ENCODE results near the gene SSR1.
"Not testable (repeated sequence)": the region's sequence is repeated elsewhere in the genome, so short reads cannot be mapped to it uniquely, and the experiment has no call there.

Gene SSR1

DNA sequence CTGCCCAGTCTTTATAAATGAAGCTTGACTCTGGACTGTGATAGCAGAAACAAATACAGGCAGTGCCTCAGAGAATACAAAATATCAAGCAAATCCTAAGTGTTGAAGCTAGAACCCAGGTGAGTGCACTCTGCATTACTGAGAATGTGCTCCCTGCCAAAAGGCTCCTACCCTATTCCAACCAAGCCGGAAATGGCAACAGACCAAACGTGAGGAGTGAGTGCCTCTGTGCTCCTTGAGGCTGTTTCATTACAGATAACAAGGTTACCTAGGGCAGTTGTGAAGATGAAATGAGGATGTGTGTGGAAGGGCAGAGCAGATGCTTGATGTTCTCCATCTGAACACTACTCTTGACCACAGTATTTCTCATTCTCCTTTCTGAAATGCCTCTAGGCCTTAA lies 29.3 kb downstream of the SSR1 start:
- in situ Hi-C loops (cut with HindIII; ENCODE audit: low sequenced_read_pairs), result loop anchor here (10.0 kb wide), 1 partner anchor 301 kb away; no protein-coding TSS in a partner anchor

DNA sequence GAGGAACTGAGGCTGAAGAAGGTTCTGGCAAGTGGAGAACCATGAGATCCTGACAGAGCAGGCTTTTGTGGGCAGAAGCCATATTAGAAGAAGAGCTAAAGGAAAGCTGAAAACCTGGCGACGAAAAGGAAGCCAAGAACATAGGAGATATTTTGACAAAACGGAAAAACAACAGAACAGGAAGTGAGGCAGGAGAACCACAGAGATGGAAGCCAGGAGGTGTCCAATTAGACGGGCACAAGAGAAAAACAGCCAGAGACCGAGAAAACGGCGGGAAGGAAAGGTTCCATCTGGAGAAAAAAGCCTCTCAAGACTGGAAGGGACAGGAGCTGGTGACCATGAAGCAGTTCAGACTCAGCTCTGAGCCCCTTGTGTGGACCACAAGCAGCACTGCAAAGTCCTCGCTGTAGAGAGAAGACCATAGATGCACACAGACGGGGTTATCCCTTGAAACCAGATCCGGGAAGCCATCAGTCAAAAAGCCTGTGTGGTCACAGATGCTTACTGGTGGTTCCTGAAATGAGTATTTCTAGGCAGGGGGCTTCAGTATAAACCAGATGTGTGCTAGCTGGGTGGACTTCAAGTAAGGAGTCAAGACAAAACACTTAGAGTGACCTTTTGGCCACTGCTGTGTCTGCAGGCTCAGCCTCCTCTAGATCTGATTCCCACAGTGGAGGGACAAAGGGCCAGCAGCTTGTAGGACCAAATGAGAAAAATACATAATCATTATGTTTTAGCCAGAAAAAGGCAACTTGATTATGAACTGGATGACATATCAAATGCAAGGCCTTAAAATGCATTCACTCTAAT lies 30.7 kb downstream of the SSR1 start:
- in situ Hi-C loops (cut with HindIII; ENCODE audit: low sequenced_read_pairs), result loop anchor here (10.0 kb wide), 1 partner anchor 302 kb away; no protein-coding TSS in a partner anchor

DNA sequence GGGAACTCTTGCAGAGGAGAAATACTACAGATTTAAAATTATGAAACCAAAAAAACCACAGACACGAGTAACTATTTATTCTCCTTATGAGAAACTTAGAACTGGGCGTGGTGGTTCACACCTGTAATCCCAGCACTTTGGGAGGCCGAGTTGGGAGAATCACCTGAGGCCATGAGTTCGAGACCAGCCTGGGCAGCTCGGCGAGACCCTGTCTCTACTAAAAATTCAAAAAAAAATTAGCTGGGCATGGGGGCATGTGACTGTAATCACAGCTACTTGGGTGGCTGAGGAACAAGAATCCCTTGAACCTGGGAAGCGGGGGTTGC lies 36.8 kb downstream of the SSR1 start:
- in situ Hi-C loops (cut with HindIII; ENCODE audit: low sequenced_read_pairs), result no loop called here

DNA sequence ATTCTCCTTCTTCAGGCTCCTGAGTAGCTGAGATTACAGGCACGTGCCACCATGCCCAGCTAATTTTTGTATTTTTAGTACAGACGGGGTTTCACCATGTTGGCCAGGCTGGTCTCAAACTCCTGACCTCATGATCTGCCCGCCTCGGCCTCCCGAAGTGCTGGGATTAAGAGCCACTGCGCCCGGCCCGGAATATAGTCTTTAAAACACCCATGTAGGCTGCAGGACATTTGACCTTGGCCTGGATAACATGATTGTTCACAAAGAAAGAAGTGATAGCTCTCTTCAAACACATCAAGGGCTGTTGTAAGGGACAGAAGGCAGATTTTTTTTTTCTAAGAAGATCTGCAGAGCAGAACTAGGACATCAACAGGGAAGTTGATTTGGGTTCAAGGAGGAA lies 38.5 kb downstream of the SSR1 start:
- in situ Hi-C loops (cut with HindIII; ENCODE audit: low sequenced_read_pairs), result not testable (repeated sequence)

DNA sequence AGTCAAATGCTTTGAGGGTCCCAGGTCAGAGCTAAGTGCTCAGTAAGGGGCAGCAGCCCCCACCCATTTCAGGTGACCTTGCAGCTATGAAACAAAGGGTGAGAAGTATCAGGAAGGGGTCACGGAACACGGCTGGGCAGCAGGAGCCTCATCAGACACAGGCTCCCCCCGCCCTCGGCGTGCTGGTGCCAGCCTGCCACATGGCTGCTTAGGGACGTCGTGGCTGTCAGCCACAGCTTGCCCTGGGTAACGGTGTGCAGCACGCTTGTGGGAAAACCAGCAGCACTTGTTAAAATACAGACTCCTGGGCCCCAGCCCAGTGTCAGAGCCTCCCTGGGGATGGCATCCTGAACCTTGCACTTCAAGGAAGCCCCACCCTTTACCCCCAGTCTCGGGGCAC lies 39.3 kb downstream of the SSR1 start:
- in situ Hi-C loops (cut with HindIII; ENCODE audit: low sequenced_read_pairs), result no loop called here

DNA sequence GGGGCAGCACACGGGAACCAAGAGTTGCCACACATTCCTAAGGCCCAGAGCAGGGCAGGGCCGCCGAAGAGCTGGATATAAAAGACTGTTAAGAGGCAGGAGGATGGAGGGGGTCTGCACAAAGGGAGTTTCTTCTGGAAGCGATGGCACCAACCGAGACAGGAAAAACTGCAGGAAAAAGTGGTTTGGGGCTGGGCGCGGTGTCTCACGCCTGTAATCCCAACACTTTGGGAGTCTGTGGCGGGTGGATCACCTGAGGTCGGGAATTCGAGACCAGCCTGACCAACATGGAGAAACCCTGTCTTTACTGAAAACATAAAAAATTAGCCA lies 41.8 kb downstream of the SSR1 start:
- in situ Hi-C loops (cut with HindIII; ENCODE audit: low sequenced_read_pairs), result no loop called here

DNA sequence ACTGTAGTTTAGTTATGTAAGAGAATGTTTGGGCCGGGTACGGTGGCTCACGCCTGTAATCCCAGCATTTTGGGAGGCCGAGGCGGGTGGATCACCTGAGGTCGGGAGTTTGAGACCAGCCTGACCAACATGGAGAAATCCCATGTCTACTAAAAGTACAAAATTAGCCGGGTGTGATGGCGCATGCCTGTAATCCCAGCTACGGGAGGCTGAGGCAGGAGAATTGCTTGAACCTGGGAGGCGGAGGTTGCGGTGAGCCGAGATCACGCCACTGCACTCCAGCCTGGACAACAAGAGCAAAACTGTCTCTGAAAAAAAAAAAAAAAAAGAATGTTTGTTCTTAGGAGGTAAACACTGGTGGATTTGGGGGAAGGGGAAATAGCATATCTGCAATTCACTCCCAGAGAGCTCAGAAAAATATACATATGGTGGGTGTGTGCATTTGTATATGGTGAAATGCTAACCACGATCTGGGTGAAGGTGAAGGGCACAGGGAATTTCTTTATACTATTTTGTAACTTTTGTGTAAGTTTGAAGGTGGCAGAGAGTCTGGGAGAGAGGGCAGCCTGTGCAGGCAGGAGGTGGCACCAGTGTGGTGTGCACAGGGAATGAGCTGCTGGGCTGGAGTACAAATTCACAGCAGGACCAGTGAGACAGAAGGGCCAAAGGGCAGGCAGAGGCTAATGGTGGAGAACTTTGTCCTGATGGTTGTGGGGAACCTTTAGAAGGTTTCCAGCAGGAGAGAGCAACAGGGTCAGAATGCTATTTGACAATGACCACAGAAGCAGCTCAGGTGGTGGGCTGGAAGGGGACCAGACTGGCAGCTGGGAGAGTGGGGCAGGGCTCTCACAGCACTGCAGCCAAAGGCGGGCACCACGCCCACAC lies 42.4 kb downstream of the SSR1 start:
- in situ Hi-C loops (cut with HindIII; ENCODE audit: low sequenced_read_pairs), result no loop called here

DNA sequence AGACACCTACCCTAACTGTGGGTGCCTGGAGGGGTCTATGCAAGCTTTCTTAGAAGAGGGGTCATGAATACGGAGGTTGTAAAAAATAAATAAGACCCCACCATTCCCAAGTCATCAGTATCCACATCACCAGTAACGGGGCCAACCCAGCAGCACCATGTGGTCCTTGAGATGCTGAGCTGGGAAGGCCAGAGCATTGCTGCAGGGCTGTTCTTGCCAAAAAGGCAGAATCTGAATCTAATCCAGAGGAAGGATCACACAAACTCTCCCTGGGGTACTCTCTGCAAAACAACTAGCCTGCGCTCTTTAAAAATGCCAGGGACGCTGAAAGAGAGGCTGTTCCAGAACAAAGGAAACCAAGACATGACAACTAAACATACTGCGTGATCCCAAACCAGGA lies 43.2 kb downstream of the SSR1 start:
- in situ Hi-C loops (cut with HindIII; ENCODE audit: low sequenced_read_pairs), result no loop called here

DNA sequence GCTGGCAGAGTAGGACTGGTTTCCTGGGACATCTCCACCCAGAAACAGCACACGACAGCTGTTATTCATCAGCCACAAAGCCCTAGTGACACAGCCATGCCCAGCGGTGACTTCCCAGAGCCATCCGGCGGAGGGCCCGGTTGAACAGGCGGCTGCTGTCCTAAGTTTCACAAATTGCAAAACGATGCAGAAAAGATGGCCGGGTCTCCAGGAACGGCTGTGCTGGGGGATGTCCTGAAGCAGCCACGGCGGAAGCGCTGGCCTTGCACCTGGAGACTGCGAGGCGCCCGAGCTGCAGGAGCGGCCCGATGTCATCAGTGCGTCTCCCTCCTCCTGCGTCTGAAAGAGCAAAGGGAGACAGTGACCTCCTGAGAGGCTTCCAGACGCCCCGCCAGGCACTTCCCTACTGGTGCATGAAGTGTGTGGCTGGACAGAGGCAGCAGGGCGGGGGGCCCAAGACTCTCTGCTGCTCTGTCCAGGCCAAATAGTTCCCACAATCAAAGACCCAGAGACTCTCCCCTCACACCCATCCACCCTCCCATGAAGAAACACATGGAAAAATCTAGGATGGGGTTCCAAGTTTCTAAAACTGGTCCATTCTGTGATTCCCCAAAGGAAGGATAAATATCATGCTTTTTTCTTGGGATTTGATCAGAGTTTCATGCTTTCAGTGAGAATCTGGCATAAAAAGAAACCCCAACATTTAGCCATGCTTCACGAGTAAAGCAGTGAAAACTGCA lies 44.0 kb downstream of the SSR1 start:
- in situ Hi-C loops (cut with HindIII; ENCODE audit: low sequenced_read_pairs), result no loop called here

DNA sequence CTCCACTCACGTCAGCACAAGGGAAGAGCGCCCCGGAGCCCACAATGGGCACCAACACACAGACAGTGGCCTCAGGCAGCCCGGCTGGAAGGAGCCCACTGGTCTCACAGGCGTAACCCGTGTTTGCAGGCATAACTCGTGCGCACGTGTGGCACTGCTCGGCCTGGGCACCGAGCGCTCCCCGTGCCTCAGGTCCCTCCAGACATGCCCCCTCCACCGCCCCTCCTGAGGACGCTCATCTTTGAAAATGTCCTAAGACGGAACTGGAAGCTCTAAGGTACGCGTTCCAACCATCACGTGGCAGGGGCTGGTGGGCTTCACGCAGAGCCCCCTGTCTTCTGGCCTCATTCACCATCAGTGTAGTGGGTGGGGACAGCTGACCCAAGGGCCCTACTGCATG lies 44.6 kb downstream of the SSR1 start:
- in situ Hi-C loops (cut with HindIII; ENCODE audit: low sequenced_read_pairs), result no loop called here

DNA sequence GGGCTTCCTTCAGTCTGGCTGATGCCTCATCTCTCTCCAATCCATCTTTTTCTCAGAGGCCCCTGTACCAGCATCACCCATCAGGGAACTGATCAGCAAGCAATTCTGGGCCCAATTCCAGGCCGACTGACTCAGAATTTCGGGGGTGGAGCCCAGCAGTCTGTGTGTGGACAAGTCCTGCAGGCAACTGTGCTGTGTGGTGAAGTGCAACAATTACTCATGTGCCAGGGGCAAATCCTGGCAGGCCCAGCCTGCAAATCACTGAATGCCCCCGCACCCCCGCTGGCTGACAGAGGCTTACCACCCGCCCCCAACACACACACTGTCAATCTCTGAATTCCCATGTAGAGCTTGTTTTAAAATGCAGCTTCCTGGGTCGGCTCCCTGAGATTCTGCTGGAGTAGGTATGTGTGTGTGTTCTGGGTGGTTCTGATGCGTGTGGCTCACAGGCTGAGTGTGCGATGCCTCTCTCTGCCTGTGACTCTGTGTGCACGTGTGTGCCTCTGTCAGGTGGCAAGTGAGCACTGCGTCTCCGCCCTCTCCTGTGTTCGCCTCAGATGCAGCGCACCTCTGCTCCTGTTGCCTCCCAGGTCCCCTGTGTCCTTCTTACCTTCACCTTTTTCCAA lies 45.4 kb downstream of the SSR1 start:
- in situ Hi-C loops (cut with HindIII; ENCODE audit: low sequenced_read_pairs), result no loop called here

DNA sequence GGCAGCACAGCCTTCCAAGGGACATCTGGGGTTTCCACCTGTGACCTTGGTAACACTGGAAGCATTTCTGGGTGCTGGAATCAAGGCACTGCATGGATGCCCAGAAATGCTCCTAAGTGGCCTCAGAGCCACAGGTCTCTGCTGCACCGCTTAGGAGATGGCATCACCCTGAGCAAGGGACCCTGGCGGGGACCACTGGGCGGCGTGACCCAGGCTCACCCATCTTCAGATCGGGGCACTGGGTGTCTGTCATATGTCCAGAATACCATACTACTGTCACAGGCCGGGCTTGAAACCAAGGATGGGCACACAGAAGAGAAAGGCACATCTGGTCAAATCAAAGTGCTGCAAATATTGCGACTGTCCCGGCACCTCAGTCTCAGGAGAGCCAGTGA lies 45.9 kb downstream of the SSR1 start:
- in situ Hi-C loops (cut with HindIII; ENCODE audit: low sequenced_read_pairs), result no loop called here

DNA sequence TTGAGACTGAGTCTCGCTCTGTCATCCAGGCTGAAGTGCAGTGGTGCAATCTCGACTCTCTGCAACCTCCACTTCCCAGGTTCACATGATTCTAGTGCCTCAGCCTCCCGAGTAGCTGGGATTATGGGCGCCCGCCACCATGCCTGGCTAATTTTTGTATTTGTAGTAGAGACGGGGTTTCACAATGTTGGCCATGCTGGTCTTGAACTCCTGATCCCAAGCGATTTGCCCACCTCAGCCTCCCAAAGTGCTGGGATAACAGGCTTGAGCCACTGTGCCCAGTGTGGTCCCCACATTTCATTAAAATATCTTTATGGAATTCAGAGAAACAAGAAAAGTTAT lies 47.6 kb downstream of the SSR1 start:
- in situ Hi-C loops (cut with HindIII; ENCODE audit: low sequenced_read_pairs), result not testable (repeated sequence)

DNA sequence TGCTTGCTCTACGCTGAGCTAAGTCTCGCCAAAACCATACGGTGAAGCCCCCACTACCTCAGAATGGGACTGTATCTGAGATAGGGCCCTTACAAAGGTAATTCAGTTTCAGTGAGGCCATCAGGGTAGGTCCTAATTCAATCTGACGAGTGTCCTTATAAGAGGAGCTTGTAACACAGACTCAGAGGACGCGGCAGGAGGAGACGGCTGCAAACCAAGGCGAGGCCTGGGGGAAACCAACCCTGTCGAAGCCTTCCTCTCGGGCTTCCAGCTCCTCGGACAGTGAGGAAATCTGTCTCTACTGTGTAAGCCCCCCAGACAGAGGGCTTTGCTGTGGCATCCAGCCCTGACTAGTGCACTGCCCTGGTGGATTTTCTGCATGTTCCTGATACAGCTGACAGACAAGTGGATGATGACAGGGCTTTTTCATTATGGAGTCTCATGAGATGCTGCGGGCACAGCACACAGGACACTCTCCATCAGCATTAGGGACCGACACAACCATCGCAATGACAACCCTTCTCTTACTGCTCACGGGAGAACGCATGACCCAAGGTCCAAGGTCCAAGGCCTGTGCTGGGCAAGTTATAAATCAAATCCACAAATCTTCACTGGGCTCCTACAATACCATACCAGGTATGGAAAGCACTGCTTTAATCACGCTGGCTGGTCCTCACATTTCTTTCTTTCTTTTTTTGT lies 48.2 kb downstream of the SSR1 start:
- in situ Hi-C loops (cut with HindIII; ENCODE audit: low sequenced_read_pairs), result no loop called here

DNA sequence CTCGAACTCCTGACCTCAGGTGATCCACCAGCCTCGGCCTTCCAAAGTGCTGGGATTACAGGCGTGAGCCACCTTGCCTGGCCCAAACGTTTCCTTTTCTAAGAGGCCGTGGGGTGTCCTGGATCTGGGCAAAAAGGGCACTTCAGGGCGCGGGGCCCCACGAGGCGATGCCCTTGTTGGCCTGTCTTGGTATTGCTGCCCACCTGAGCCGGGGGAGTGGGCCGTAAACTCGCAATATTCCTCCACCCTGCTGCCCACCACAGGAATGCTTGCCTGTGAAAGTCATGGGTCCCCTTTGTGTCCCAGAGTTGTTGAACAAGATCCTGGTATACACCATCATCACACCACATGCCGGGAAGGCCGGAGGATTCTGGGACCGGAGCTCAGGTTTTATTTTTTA lies 49.0 kb downstream of the SSR1 start:
- in situ Hi-C loops (cut with HindIII; ENCODE audit: low sequenced_read_pairs), result no loop called here

DNA sequence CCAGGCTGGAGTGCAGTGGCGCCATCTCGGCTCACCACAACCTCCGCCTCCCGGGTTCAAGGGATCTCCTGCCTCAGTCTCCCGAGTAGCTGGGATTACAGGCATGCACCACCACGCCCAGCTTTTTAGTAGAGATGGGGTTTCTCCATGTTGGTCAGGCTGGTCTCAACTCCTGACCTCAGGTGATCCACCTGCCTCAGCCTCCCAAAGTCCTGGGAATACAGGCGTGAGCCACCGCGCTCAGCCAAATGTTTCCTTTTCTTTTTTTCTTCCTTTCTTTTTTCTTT lies 49.5 kb downstream of the SSR1 start:
- in situ Hi-C loops (cut with HindIII; ENCODE audit: low sequenced_read_pairs), result not testable (repeated sequence)

DNA sequence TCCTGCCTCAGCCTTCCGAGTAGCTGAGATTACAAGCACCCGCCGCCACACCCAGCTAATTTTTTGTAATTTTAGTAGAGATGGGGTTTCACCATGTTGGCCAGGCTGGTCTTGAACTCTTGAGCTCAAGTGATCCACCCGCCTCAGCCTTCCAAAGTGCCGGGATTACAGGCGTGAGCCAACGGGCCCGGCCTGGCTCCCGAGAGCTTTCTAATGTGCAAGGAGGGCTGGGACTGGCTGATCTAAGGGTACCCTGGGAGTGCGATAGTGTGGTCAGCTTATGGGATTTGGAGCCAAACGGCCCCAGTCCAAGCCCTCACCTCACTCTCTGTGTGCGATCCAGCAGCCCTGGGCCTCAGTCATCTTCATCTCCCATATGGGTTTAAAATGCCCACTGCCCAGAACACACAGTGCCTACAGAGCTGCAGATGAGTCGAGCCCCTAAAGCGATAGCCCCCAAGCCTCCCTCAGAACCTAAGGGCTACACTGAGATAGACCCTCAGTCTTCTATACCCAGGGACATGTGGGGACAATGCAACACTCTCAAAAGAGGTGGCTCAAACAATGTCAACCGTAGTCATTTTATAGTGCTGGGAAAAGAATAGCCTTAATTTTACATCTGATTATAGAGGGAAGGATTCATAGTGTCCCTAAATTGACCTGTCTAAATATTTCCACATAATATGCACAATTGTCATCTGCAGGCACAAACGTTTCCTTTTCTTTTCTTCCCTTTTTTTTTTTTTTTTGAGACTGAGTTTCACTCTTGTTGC lies 50.1 kb downstream of the SSR1 start:
- in situ Hi-C loops (cut with HindIII; ENCODE audit: low sequenced_read_pairs), result no loop called here

DNA sequence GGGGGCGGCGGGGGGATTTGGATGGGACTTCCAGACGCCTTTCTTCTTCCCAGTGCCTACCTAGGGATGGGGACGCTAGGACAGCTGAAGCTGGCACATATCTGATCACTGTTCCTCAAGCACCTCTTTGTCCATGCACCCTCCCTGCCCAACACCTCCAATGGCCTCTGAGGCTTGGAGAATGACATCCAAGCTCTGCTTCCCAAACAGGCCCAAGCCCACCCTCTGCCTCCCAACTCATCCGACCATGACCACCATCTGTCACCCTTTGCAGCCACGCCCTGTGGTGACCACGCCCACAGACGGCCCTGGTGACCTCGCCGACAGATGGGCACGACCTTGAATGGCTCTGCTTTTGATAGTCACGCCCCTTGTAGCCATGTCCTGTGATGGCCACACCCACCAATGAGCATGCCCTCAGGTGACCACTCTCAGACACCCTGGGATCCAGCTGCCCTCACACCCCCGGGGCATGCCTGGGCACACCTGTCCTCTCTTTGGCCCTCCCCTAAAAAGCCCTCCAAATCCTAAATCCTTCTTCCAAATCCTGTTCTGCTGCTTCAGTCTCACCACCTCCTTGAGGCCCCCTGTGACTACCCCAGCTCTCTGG lies 51.0 kb downstream of the SSR1 start:
- in situ Hi-C loops (cut with HindIII; ENCODE audit: low sequenced_read_pairs), result no loop called here

DNA sequence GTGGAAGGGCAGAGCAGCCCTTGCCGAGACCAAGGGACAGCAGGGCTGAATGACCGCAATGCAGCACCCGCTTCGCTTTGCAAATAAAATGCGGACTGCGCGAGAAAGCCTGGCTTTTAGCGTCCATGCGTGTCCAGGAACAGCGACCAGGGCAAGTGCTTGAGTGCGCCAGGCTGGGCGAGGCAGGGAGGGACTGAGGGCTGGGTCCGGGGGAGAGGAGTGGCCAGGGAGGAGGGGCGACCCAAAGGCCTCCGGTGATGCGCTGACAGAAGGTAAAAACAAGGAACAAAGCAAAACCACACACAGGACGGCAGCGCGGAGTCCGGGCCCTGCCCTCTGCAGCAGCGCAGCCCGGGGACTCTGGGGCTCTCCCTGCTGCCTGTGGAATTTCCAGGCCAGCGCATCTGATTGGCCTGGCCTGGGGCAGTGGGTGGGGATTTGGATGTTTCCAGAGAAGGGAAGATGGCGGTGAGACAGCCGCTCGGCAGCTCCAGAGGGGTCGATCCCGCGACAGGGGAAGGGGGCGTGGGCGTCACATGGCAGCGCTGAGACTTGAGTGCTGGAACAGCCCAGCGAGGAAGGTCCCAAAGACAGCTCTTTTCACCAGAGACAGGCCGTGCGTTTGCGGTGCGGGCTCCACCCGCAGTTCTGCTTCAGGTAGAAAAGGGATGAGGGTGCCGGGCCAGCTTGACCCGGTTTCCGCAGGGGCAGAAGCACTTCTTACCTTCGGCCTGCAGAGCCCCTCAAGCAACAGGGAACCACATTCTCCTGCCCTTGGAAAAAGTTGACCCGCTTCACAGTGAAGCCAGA lies 51.8 kb downstream of the SSR1 start:
- in situ Hi-C loops (cut with HindIII; ENCODE audit: low sequenced_read_pairs), result no loop called here

Measured in DLD1 (cell line).